Right atrium auricular region (tissue), 2 donors: ENCODE results near the gene GIGYF2. TPM values are rescaled to one million over a fixed set of nuclear protein-coding genes. Genes with fewer than 3 reads are reported as not detected.

Experiments used
- DNase-seq: peaks from one replicate; pipeline ENCODE4 v3.0.0-alpha.2; 2019; ENCODE audit warnings: low spot score
- H3K27ac ChIP-seq, 2 donors: fragments of 200-600 bp; sonication (generic); 1 replicate in 1 of 2; 2 replicates in 1 of 2; pipeline ENCODE4 v1.5.1; 2016 to 2019
- H3K27me3 ChIP-seq, 2 donors: fragments of 200-600 bp; sonication (generic); one replicate each; pipeline versions ENCODE4 v1.5.1 to v1.6.0; 2017 to 2019
- H3K36me3 ChIP-seq: fragments of 200-600 bp; sonication (generic); one replicate; pipeline ENCODE4 v1.5.1; 2016
- H3K4me1 ChIP-seq, 2 donors: fragments of 200-600 bp; sonication (generic); one replicate each; pipeline versions ENCODE4 v1.5.1 to v1.6.0; 2017 to 2019
- H3K4me3 ChIP-seq, 2 donors: fragments of 200-600 bp; sonication (generic); 1 replicate in 1 of 2; 2 replicates in 1 of 2; pipeline ENCODE4 v1.5.1; 2017 to 2019; ENCODE audit warnings: mild to moderate bottlenecking in 1 of 2, moderate library complexity in 1 of 2
- H3K9me3 ChIP-seq, 2 donors: fragments of 200-600 bp; sonication (generic); one replicate each; pipeline ENCODE4 v1.5.1; 2019
- CTCF ChIP-seq, 2 donors: fragments of 200-600 bp; sonication (generic); IDR thresholded peaks; one replicate each; pipeline ENCODE4 v1.5.1; 2019; ENCODE audit warnings: antibody characterized with exemption in 2 of 2
- total RNA-seq, 2 donors: library from RNA; depleted of rRNA; stranded (reverse); fragments of >200 nt; gene quantifications; one replicate each; pipeline ENCODE4 v1.1.0, GENCODE V29; 2016

GIGYF2 gene
- total RNA-seq, 2 donors from 2014 or later: 48.4 to 57.1 TPM

- no peak overlapping the region for H3K4me3 ChIP-seq
- DNase-seq: no peak
- H3K27me3 ChIP-seq: no peaks in the 10 kb centered on the region
- no peak overlapping the region for H3K27ac ChIP-seq
- H3K9me3 ChIP-seq: no peaks in the 10 kb centered on the region
- peak in 1 of 2 donors; percentile 65 for TF ChIP-seq CTCF (IDR thresholded peaks at IDR 0.05)
- no peaks in the 10 kb centered on the region for H3K4me1 ChIP-seq
- peaks cover 10% of the 10 kb centered on the region for H3K36me3 ChIP-seq
Observed at GRCh38 chr2:232668805-232669444, 28.2 kb upstream of the GIGYF2 start.

GRCh38 chr2:232672588-232672987 lies 24.5 kb upstream of the GIGYF2 start:
- H3K9me3 ChIP-seq: no peaks in the 10 kb centered on the region
- TF ChIP-seq CTCF (IDR thresholded peaks at IDR 0.05): no peak
- no peak overlapping the region for H3K4me3 ChIP-seq
- no peaks in the 10 kb centered on the region for H3K27me3 ChIP-seq
- H3K27ac ChIP-seq: no peak overlapping the region
- DNase-seq: no peak
- H3K36me3 ChIP-seq: peaks cover 23% of the 10 kb centered on the region
- H3K4me1 ChIP-seq: no peaks in the 10 kb centered on the region

- Histone ChIP-seq H3K4me1 (no peaks in the 10 kb centered on the region), H3K27ac (no peak overlapping the region), H3K36me3 (peaks cover 26% of the 10 kb centered on the region), H3K9me3 (no peaks in the 10 kb centered on the region), H3K4me3 (no peak overlapping the region), H3K27me3 (no peaks in the 10 kb centered on the region)
- DNase-seq: no peak
- no peak for TF ChIP-seq CTCF (IDR thresholded peaks at IDR 0.05)
Observed at GRCh38 chr2:232674491-232674890, 22.6 kb upstream of the GIGYF2 start.

GRCh38 chr2:232675381-232675780 lies 21.8 kb upstream of the GIGYF2 start:
- DNase-seq: no peak
- Histone ChIP-seq H3K27me3 (no peaks in the 10 kb centered on the region), H3K36me3 (peaks cover 26% of the 10 kb centered on the region), H3K27ac (no peak overlapping the region), H3K9me3 (no peaks in the 10 kb centered on the region), H3K4me1 (no peaks in the 10 kb centered on the region), H3K4me3 (no peak overlapping the region)
- TF ChIP-seq CTCF (IDR thresholded peaks at IDR 0.05): no peak

- Histone ChIP-seq H3K9me3 (no peaks in the 10 kb centered on the region), H3K36me3 (peaks cover 8% of the 10 kb centered on the region), H3K4me1 (no peaks in the 10 kb centered on the region)
Observed at GRCh38 chr2:232680006-232680405, 17.1 kb upstream of the GIGYF2 start.

More at GRCh38 chr2:232680006-232680405, 17.1 kb upstream of the GIGYF2 start:
- Histone ChIP-seq H3K27ac (no peak overlapping the region), H3K27me3 (no peaks in the 10 kb centered on the region), H3K4me3 (no peak overlapping the region)
- DNase-seq: no peak
- TF ChIP-seq CTCF (IDR thresholded peaks at IDR 0.05): no peak
